Activated CD4-positive, alpha-beta T cell treated with anti-CD3 and anti-CD28 coated beads, Interleukin-2, amount 50 U/mL, for 48 hours (primary cell): ENCODE measurements around the gene ALPK1.
"Not testable (repeated sequence)": the region's sequence is repeated elsewhere in the genome, so short reads cannot be mapped to it uniquely, and the experiment has no call there.

ENCODE experiments used
- DNase-seq, 2 experiments: peaks; one replicate each; pipeline ENCODE4 v3.0.0-alpha.2; 2020

ALPK1 gene

DNA sequence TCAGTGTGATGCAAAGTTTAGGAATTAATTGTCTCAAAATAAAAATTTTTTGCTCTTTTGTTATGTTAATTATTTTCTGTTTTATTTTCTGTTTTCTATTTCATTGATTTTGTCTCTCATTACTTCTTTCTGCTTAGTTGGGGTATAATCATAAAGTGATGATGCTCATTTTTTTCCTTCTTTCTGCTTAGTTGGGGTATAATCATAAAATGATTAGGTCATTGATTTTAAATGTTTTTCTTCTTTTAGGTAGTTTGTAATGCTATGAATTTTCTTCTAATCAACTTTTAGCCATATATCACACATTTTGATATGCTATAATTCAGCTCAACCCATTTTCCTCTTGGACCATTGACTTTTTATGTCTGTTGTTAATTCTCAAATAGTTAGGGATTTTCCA, 175.1 kb downstream of the ALPK1 start:
- no peak for DNase-seq

- no peak for DNase-seq
These were observed 176.8 kb downstream of the ALPK1 start for GRCh38 chr4:112473985-112474384.

- no peak for DNase-seq
These were observed 188.8 kb downstream of the ALPK1 start for GRCh38 chr4:112485930-112486329.

GRCh38 chr4:112490808-112491207, 193.6 kb downstream of the ALPK1 start:
- DNase-seq, result not testable (repeated sequence)
